Lung (tissue), 12 donors: ENCODE measurements around the gene SLC51B. TPM values are rescaled to one million over a fixed set of nuclear protein-coding genes. Genes with fewer than 3 reads are reported as not detected.

Experiments used
- ATAC-seq: fragments of 200-7000 bp; cut with Tn5 transposase; one replicate; pipeline ENCODE4 v1.9.1; 2020; ENCODE audit warnings: moderate number of reproducible peaks; ENCODE audit not compliant: insufficient read depth, low FRiP score
- DNase-seq, 3 donors: peaks; one replicate each; pipeline ENCODE4 v3.0.0-alpha.2; 2013 to 2017
- H3K27ac ChIP-seq, 2 donors: one replicate each; pipeline ENCODE4 v1.5.1; 2013; ENCODE audit warnings: mild to moderate bottlenecking in 2 of 2, moderate library complexity in 2 of 2, control low read depth in 1 of 2, inconsistent platforms in 1 of 2, low read depth in 1 of 2, low read length in 1 of 2
- H3K27me3 ChIP-seq, 3 donors: one replicate each; pipeline ENCODE4 v1.5.1; 2013; ENCODE audit warnings: low read length in 2 of 3; ENCODE audit not compliant: control insufficient read depth in 3 of 3, insufficient read depth in 3 of 3
- H3K36me3 ChIP-seq, 4 donors: one replicate each; pipeline ENCODE4 v1.5.1; 2013; ENCODE audit warnings: low read length in 4 of 4, mild to moderate bottlenecking in 1 of 4, moderate library complexity in 1 of 4; ENCODE audit not compliant: control insufficient read depth in 4 of 4, insufficient read depth in 4 of 4
- H3K4me1 ChIP-seq, 5 donors: one replicate each; pipeline ENCODE4 v1.5.1; 2013; ENCODE audit warnings: low read length in 5 of 5, mild to moderate bottlenecking in 2 of 5, moderate library complexity in 1 of 5; ENCODE audit not compliant: control insufficient read depth in 5 of 5, insufficient read depth in 5 of 5
- H3K4me3 ChIP-seq: one replicate; pipeline ENCODE4 v1.5.1; 2013; ENCODE audit warnings: mild to moderate bottlenecking, control low read depth, moderate library complexity
- H3K9ac ChIP-seq, 2 donors: one replicate each; pipeline ENCODE4 v1.5.1; 2013; ENCODE audit warnings: low read length in 2 of 2, control low read depth in 1 of 2; ENCODE audit not compliant: insufficient read depth in 1 of 2
- H3K9me3 ChIP-seq, 4 donors: one replicate each; pipeline ENCODE4 v1.5.1; 2013; ENCODE audit warnings: low read length in 3 of 4, mild to moderate bottlenecking in 1 of 4, moderate library complexity in 1 of 4; ENCODE audit not compliant: control insufficient read depth in 4 of 4, insufficient read depth in 3 of 4
- WGBS, 2 donors: extraction: QIAGEN DNeasy Blood & Tissue Kit; methylation state at CpG; one replicate each; pipeline ENCODE4 v1.1.7; 2013; 5-methylcytosine and 5-hydroxymethylcytosine counted together
- polyA plus RNA-seq, 2 donors: library from polyadenylated mRNA; stranded (reverse); fragments of 200-250 nt; gene quantifications; one replicate each; pipeline ENCODE4 v1.2.1, GENCODE V29; 2013
- total RNA-seq, 2 donors: library from RNA; depleted of rRNA in 1 of 2; stranded (reverse); fragments of >200 nt in 1 of 2; gene quantifications; one replicate each; pipeline ENCODE4 v1.2.1, GENCODE V29; 2014 to 2021
- TF ChIP-seq, protein P1 (sequence below): IDR thresholded peaks from 2 replicates; pipeline ENCODE4 v1.5.1; 2012; ENCODE audit warnings: mild to moderate bottlenecking; ENCODE audit errors: control extremely low read depth, extremely low read depth
- donor health status: control.
- donor health status: control.
- donor health status: Bipolar disorder and iron deficiency.
- donor health status: healthy.
- donor health status: DM: yes; HTN: yes; CAD: no.

SLC51B gene
- total and polyA plus RNA-seq, 4 donors, result 0.85 to 7.3 (median 2.0) TPM

DNA sequence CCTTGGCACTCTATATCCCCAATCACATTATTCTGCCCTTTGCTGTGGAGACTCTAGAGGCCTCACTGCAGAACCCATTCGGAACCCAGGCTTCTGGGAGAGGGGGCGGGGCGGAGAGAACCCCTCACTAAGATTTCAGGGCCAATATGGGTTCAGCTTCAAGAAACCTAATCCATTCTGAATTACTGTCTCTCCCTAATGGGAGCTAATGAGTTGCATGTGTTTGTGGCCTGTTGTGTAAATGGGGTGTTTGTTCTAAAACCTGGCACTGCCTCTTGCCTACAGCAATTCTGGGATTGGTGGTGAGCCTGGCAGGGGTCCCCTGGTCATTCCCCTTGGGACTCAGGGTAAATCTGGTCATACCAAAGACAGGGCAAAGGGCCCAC, 23.2 kb downstream of the SLC51B start:
- Histone ChIP-seq H3K36me3 (peaks cover 0 to 25% (median 8%) of the 10 kb centered on the region in 4 donors), H3K9me3 (no peaks in the 10 kb centered on the region), H3K9ac (peak overlapping the region in 1 of 2 donors; percentile 61), H3K4me3 (no peak overlapping the region), H3K27me3 (no peaks in the 10 kb centered on the region), H3K27ac (peak overlapping the region; percentile 27 to 67), H3K4me1 (peaks cover 3 to 78% (median 27%) of the 10 kb centered on the region in 5 donors)
- DNase-seq (peak in 1 of 3 donors; percentile 54), ATAC-seq (no peak)
- TF ChIP-seq, protein P1, sequence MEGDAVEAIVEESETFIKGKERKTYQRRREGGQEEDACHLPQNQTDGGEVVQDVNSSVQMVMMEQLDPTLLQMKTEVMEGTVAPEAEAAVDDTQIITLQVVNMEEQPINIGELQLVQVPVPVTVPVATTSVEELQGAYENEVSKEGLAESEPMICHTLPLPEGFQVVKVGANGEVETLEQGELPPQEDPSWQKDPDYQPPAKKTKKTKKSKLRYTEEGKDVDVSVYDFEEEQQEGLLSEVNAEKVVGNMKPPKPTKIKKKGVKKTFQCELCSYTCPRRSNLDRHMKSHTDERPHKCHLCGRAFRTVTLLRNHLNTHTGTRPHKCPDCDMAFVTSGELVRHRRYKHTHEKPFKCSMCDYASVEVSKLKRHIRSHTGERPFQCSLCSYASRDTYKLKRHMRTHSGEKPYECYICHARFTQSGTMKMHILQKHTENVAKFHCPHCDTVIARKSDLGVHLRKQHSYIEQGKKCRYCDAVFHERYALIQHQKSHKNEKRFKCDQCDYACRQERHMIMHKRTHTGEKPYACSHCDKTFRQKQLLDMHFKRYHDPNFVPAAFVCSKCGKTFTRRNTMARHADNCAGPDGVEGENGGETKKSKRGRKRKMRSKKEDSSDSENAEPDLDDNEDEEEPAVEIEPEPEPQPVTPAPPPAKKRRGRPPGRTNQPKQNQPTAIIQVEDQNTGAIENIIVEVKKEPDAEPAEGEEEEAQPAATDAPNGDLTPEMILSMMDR, result no peak
- WGBS, 2 donors, result 89 to 95% methylated on average over 3 of the region's 3 CpGs

DNA sequence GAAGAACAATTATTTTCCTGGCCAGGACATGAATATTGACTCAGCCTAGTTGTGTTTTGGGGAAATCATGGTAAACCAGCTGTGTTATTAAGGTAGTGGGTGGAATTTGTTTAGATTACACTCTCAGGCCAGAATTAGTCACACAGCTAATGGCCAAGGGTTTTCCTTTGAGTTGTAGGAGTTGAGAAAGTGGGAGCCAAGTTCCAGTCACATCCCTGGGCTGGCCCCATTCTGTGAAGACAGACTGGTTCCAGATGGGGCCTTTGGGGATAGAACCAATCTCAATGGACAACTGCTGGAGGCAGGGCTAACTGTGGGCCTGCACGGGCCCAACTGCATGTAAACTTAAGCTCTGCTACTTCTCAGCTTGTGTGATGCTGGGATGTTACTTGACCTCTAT, 24.0 kb downstream of the SLC51B start:
- WGBS, 2 donors, result 77 to 78% methylated on average over 1 of the region's 1 CpG
- no peak overlapping the region for H3K4me3 ChIP-seq
- peak overlapping the region in 1 of 2 donors; percentile 61 for H3K9ac ChIP-seq
- TF ChIP-seq, protein P1, result no peak
- peak; percentile 96 to 99 (median 99) for DNase-seq
- ATAC-seq, result peak; percentile 49
- H3K27ac ChIP-seq, result peak overlapping the region; percentile 76 to 86
- H3K27me3 ChIP-seq, result no peaks in the 10 kb centered on the region
- peaks cover 0 to 18% (median 5%) of the 10 kb centered on the region in 4 donors for H3K36me3 ChIP-seq
- H3K4me1 ChIP-seq, result peaks cover 3 to 72% (median 27%) of the 10 kb centered on the region in 5 donors
- H3K9me3 ChIP-seq, result no peaks in the 10 kb centered on the region

DNA sequence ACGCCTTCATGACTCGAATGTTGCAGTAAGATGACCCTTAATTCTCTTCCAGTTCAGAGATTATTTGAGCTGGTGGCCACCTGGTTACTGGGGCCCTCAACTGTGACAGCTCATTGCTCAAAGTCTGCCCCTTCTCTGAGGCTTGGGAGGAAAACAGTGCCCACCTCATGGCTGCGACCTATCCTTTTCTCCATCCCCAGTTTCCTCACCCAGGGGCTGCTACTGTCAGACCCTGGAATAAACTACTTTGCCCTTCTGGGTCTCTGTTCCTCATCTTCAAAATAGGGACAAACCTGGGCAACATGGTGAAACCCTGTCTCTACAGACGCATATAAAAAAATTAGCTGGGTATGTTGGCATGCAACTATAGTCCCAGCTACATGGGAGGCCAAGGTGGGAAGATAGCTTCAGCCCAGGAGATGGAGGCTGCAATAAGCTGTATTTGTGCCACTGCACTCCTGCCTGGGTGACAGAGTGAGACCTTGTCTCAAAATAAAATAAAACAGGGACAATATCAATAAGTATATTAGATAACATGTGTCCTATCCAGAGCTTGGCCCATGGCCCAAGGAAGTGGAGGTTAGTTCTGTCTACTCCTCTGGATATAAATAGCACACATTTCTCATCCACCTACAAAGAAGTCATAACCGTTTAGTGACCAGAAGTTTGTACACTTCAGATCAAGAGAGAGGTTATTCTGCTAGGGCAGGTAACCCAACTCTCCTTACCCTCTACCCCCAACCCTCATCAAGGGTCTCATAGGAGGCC, 24.8 kb downstream of the SLC51B start:
- H3K9ac ChIP-seq, result no peak overlapping the region
- H3K4me1 ChIP-seq, result peaks cover 3 to 65% (median 27%) of the 10 kb centered on the region in 5 donors
- peaks cover 0 to 15% (median 4%) of the 10 kb centered on the region in 4 donors for H3K36me3 ChIP-seq
- peak overlapping the region; percentile 76 to 86 for H3K27ac ChIP-seq
- no peaks in the 10 kb centered on the region for H3K27me3 ChIP-seq
- WGBS, 2 donors, result 75 to 76% methylated on average over 5 of the region's 5 CpGs
- DNase-seq (no peak), ATAC-seq (no peak)
- TF ChIP-seq, protein P1, result no peak
- no peaks in the 10 kb centered on the region for H3K9me3 ChIP-seq
- no peak overlapping the region for H3K4me3 ChIP-seq
